Measurements from ENCODE around the gene ZMYM5.
A peak's percentile ranks its signal among the peaks of the same experiment; 100 is the strongest.
"Not testable (repeated sequence)": the region's sequence is repeated elsewhere in the genome, so short reads cannot be mapped to it uniquely, and the experiment has no call there.

ZMYM5 gene

GRCh38 chr13:19822673-19823072 is 40.8 kb downstream of the ZMYM5 start:
- no peak for DNase-seq (ENCODE audit: low read depth in 2 of 2)

GRCh38 chr13:19818223-19818842 is 45.1 kb downstream of the ZMYM5 start:
- peak in 1 of 2 experiments; percentile 29 for DNase-seq (ENCODE audit: low read depth in 2 of 2)

GRCh38 chr13:19817510-19818158 is 45.8 kb downstream of the ZMYM5 start:
- DNase-seq (ENCODE audit: low read depth in 2 of 2), result no peak

GRCh38 chr13:19817106-19817505 is 46.3 kb downstream of the ZMYM5 start:
- DNase-seq (ENCODE audit: low read depth in 2 of 2), result no peak

GRCh38 chr13:19815842-19816241 is 47.6 kb downstream of the ZMYM5 start:
- not testable (repeated sequence) for DNase-seq (ENCODE audit: low read depth in 2 of 2)

GRCh38 chr13:19810996-19811881 is 52.2 kb downstream of the ZMYM5 start:
- DNase-seq (ENCODE audit: low read depth in 2 of 2), result no peak

- no peak for DNase-seq (ENCODE audit: low read depth in 2 of 2)
Observed at GRCh38 chr13:19810151-19810550, 53.3 kb downstream of the ZMYM5 start.

- DNase-seq (ENCODE audit: low read depth in 2 of 2), result no peak
Observed at GRCh38 chr13:19805765-19806164, 57.7 kb downstream of the ZMYM5 start.

- DNase-seq (ENCODE audit: low read depth in 2 of 2), result no peak
Observed at GRCh38 chr13:19795956-19796355, 67.5 kb downstream of the ZMYM5 start.

- no peak for DNase-seq (ENCODE audit: low read depth in 2 of 2)
Observed at GRCh38 chr13:19794631-19795030, 68.8 kb downstream of the ZMYM5 start.

GRCh38 chr13:19791953-19792537 is 71.4 kb downstream of the ZMYM5 start:
- no peak for DNase-seq (ENCODE audit: low read depth in 2 of 2)

GRCh38 chr13:19782727-19783682 is 80.4 kb downstream of the ZMYM5 start, which contains the start of gene PSPC1:
Gene PSPC1, minus strand, starts transcription at chr13:19782945. Its CDS starts 188 bp downstream, at chr13:19782757.
- peak; percentile 87 to 89 for DNase-seq (ENCODE audit: low read depth in 2 of 2)

GRCh38 chr13:19782049-19782726 is 81.3 kb downstream of the ZMYM5 start:
- DNase-seq (ENCODE audit: low read depth in 2 of 2), result peak; percentile 21 to 39

- DNase-seq (ENCODE audit: low read depth in 2 of 2), result no peak
Observed at GRCh38 chr13:19781526-19781925, 81.9 kb downstream of the ZMYM5 start.

GRCh38 chr13:19780753-19781418 is 82.6 kb downstream of the ZMYM5 start:
- DNase-seq (ENCODE audit: low read depth in 2 of 2), result not testable (repeated sequence)

Data from stimulated activated CD4-positive, alpha-beta T cell treated with anti-CD3 and anti-CD28 coated beads, Interleukin-12 subunit alpha, Interleukin-12 subunit beta, amount 100 ng/mL, for 24 hours (primary cell).